Liver (tissue), 9 donors: ENCODE measurements around the gene DDX19B. TPM values are rescaled to one million over a fixed set of nuclear protein-coding genes. Genes with fewer than 3 reads are reported as not detected.

ENCODE experiments used
- DNase-seq: peaks from one replicate; pipeline ENCODE4 v3.0.0-alpha.2; 2017; ENCODE audit warnings: low spot score
- H3K27ac ChIP-seq, 2 donors: one replicate each; pipeline ENCODE4 v1.7.0; 2013; ENCODE audit warnings: inconsistent platforms in 2 of 2, low read length in 2 of 2, control low read depth in 1 of 2, low read depth in 1 of 2, mild to moderate bottlenecking in 1 of 2
- H3K27me3 ChIP-seq, 4 donors: one replicate each; pipeline versions ENCODE4 v1.6.1 to v1.7.0; 2013; ENCODE audit warnings: low read length in 3 of 4, inconsistent platforms in 1 of 4, mild to moderate bottlenecking in 1 of 4, moderate library complexity in 1 of 4; ENCODE audit not compliant: control insufficient read depth in 4 of 4, insufficient read depth in 4 of 4
- H3K36me3 ChIP-seq, 4 donors: one replicate each; pipeline versions ENCODE4 v1.6.1 to v1.7.0; 2013; ENCODE audit warnings: low read length in 3 of 4, mild to moderate bottlenecking in 3 of 4, low read depth in 1 of 4, moderate library complexity in 1 of 4; ENCODE audit not compliant: control insufficient read depth in 4 of 4, insufficient read depth in 3 of 4
- H3K4me1 ChIP-seq, 4 donors: one replicate each; pipeline versions ENCODE4 v1.6.1 to v1.7.0; 2013; ENCODE audit warnings: low read length in 3 of 4, mild to moderate bottlenecking in 3 of 4, moderate library complexity in 1 of 4; ENCODE audit not compliant: control insufficient read depth in 4 of 4, insufficient read depth in 4 of 4
- H3K4me3 ChIP-seq, 3 donors: one replicate each; pipeline versions ENCODE4 v1.6.1 to v1.7.0; 2013; ENCODE audit warnings: low read length in 3 of 3, control low read depth in 1 of 3, low read depth in 1 of 3, mild to moderate bottlenecking in 1 of 3
- H3K9ac ChIP-seq, 2 donors: one replicate each; pipeline ENCODE4 v1.7.0; 2013; ENCODE audit warnings: low read length in 2 of 2, mild to moderate bottlenecking in 2 of 2, moderate library complexity in 2 of 2, control low read depth in 1 of 2, low read depth in 1 of 2
- H3K9me3 ChIP-seq, 4 donors: one replicate each; pipeline versions ENCODE4 v1.6.1 to v1.7.0; 2013; ENCODE audit warnings: low read length in 3 of 4; ENCODE audit not compliant: control insufficient read depth in 4 of 4
- EGR1 ChIP-seq, 2 donors: IDR thresholded peaks; 2 replicates each; pipeline ENCODE4 v1.6.1; 2016 to 2018; ENCODE audit warnings: antibody characterized with exemption in 2 of 2, low read depth in 2 of 2
- FOXA1 ChIP-seq: IDR thresholded peaks from 2 replicates; pipeline ENCODE4 v1.6.1; 2016; ENCODE audit warnings: antibody characterized with exemption
- FOXA2 ChIP-seq: IDR thresholded peaks from 2 replicates; pipeline ENCODE4 v1.6.1; 2016; ENCODE audit warnings: antibody characterized with exemption
- GABPA ChIP-seq, 2 donors: IDR thresholded peaks in 1 of 2; conservative IDR thresholded peaks in 1 of 2; 2 replicates each; pipeline ENCODE4 v1.6.1; 2016; ENCODE audit warnings: antibody characterized with exemption in 2 of 2, mild to moderate bottlenecking in 1 of 2, moderate library complexity in 1 of 2
- HNF4A ChIP-seq, 2 donors: conservative IDR thresholded peaks; 2 replicates each; pipeline ENCODE4 v1.6.1; 2016; ENCODE audit warnings: antibody characterized with exemption in 2 of 2, mild to moderate bottlenecking in 2 of 2
- HNF4G ChIP-seq: IDR thresholded peaks from 2 replicates; pipeline ENCODE4 v1.6.1; 2016; ENCODE audit warnings: antibody characterized with exemption
- JUND ChIP-seq, 2 donors: IDR thresholded peaks; 2 replicates each; pipeline ENCODE4 v1.6.1; 2016; ENCODE audit warnings: antibody characterized with exemption in 2 of 2
- NR2F2 ChIP-seq: IDR thresholded peaks from 2 replicates; pipeline ENCODE4 v1.6.1; 2016; ENCODE audit warnings: antibody characterized with exemption
- RAD21 ChIP-seq, 2 donors: IDR thresholded peaks; 2 replicates each; pipeline ENCODE4 v1.6.1; 2016; ENCODE audit warnings: antibody characterized with exemption in 2 of 2, mild to moderate bottlenecking in 2 of 2
- RXRA ChIP-seq, 2 donors: IDR thresholded peaks; 2 replicates each; pipeline ENCODE4 v1.6.1; 2017 to 2018; ENCODE audit warnings: antibody characterized with exemption in 2 of 2, mild to moderate bottlenecking in 1 of 2
- SP1 ChIP-seq: IDR thresholded peaks from 2 replicates; pipeline ENCODE4 v1.6.1; 2018; ENCODE audit warnings: antibody characterized with exemption, mild to moderate bottlenecking
- TAF1 ChIP-seq: conservative IDR thresholded peaks from 2 replicates; pipeline ENCODE4 v1.6.1; 2016; ENCODE audit warnings: antibody characterized with exemption, mild to moderate bottlenecking
- YY1 ChIP-seq: IDR thresholded peaks from 2 replicates; pipeline ENCODE4 v1.6.1; 2016; ENCODE audit warnings: antibody characterized with exemption, mild to moderate bottlenecking
- WGBS: extraction: QIAGEN DNeasy Blood & Tissue Kit; methylation state at CpG from one replicate; pipeline ENCODE4 v1.1.7; 2013; 5-methylcytosine and 5-hydroxymethylcytosine counted together
- polyA plus RNA-seq, 2 donors: library from polyadenylated mRNA; stranded (reverse) in 1 of 2; unstranded in 1 of 2; fragments of 200-250 nt in 1 of 2; fragments of >200 nt in 1 of 2; fragmentation: Nextera tagmentation in 1 of 2; extraction: Ambion mirVana in 1 of 2; gene quantifications; one replicate each; pipeline versions ENCODE4 v1.2.1 to v1.2.3, GENCODE V29; 2013 to 2015
- total RNA-seq, 2 donors: library from RNA; depleted of rRNA; stranded (reverse); fragments of >200 nt; gene quantifications; one replicate each; pipeline ENCODE4 v1.2.3, GENCODE V29; 2014
- TF ChIP-seq, protein P1 (sequence below): IDR thresholded peaks from 2 replicates; pipeline ENCODE4 v1.6.1; 2016; ENCODE audit warnings: antibody characterized with exemption
- TF ChIP-seq, protein P2 (sequence below): IDR thresholded peaks from 2 replicates; pipeline ENCODE4 v1.6.1; 2016; ENCODE audit warnings: antibody characterized with exemption
- TF ChIP-seq, protein P3 (sequence below): IDR thresholded peaks from 2 replicates; pipeline ENCODE4 v1.6.1; 2016; ENCODE audit warnings: antibody characterized with exemption
- TF ChIP-seq, protein P4 (sequence below): fragments of 150-350 bp; IDR thresholded peaks from 2 replicates; pipeline ENCODE4 v1.5.1; 2017; ENCODE audit warnings: improper control_type of control experiment, low read depth, low read length; ENCODE audit not compliant: missing input control
- TF ChIP-seq, protein P5 (sequence below): IDR thresholded peaks from 2 replicates; pipeline ENCODE4 v1.6.1; 2016; ENCODE audit warnings: antibody characterized with exemption, mild to moderate bottlenecking
- donor health status: healthy.
- donor health status: healthy.
- donor health status: healthy.
- donor health status: healthy.
- donor health status: healthy.

DDX19B gene
- total and polyA plus RNA-seq, 4 donors = 11.3 to 21.4 (median 16.5) TPM

DNA sequence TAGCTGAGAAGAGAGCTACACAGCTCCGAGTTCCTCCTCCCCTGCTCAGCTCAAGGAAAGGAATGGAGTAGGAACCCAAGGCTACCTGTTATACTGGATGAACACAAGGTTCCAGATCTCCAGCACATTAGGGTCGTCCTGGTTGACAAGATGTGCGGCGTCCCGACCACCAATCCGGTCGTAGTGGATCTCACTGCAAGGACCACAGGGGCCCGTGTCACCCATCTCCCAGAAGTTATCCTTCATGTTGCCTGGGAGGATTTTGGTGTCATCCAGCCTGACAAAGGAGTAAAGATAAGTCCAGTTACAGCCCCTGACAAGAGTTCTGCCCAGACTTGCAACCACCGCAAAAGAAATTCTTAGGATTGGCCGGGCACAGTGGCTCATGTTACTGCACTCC is 27.3 kb upstream of the DDX19B start:
- Histone ChIP-seq H3K4me3 (no peak overlapping the region), H3K27ac (no peak overlapping the region), H3K36me3 (peaks cover 12 to 64% (median 52%) of the 10 kb centered on the region in 4 donors), H3K27me3 (no peaks in the 10 kb centered on the region), H3K9me3 (no peaks in the 10 kb centered on the region), H3K4me1 (no peaks in the 10 kb centered on the region), H3K9ac (no peak overlapping the region)
- TF ChIP-seq NR2F2 (no peak), SP1 (no peak), JUND (IDR thresholded peaks at IDR 0.05) (no peak), RAD21 (IDR thresholded peaks at IDR 0.05) (no peak), FOXA1 (no peak)
- TF ChIP-seq, protein P1, sequence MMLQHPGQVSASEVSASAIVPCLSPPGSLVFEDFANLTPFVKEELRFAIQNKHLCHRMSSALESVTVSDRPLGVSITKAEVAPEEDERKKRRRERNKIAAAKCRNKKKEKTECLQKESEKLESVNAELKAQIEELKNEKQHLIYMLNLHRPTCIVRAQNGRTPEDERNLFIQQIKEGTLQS = no peak
- TF ChIP-seq, protein P2, sequence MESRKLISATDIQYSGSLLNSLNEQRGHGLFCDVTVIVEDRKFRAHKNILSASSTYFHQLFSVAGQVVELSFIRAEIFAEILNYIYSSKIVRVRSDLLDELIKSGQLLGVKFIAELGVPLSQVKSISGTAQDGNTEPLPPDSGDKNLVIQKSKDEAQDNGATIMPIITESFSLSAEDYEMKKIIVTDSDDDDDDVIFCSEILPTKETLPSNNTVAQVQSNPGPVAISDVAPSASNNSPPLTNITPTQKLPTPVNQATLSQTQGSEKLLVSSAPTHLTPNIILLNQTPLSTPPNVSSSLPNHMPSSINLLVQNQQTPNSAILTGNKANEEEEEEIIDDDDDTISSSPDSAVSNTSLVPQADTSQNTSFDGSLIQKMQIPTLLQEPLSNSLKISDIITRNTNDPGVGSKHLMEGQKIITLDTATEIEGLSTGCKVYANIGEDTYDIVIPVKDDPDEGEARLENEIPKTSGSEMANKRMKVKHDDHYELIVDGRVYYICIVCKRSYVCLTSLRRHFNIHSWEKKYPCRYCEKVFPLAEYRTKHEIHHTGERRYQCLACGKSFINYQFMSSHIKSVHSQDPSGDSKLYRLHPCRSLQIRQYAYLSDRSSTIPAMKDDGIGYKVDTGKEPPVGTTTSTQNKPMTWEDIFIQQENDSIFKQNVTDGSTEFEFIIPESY = no peak
- TF ChIP-seq, protein P3, sequence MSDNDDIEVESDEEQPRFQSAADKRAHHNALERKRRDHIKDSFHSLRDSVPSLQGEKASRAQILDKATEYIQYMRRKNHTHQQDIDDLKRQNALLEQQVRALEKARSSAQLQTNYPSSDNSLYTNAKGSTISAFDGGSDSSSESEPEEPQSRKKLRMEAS = no peak
- TF ChIP-seq, protein P4, sequence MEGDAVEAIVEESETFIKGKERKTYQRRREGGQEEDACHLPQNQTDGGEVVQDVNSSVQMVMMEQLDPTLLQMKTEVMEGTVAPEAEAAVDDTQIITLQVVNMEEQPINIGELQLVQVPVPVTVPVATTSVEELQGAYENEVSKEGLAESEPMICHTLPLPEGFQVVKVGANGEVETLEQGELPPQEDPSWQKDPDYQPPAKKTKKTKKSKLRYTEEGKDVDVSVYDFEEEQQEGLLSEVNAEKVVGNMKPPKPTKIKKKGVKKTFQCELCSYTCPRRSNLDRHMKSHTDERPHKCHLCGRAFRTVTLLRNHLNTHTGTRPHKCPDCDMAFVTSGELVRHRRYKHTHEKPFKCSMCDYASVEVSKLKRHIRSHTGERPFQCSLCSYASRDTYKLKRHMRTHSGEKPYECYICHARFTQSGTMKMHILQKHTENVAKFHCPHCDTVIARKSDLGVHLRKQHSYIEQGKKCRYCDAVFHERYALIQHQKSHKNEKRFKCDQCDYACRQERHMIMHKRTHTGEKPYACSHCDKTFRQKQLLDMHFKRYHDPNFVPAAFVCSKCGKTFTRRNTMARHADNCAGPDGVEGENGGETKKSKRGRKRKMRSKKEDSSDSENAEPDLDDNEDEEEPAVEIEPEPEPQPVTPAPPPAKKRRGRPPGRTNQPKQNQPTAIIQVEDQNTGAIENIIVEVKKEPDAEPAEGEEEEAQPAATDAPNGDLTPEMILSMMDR = no peak
- WGBS = 98% methylated on average over 10 of the region's 10 CpGs
- DNase-seq = no peak

DNA sequence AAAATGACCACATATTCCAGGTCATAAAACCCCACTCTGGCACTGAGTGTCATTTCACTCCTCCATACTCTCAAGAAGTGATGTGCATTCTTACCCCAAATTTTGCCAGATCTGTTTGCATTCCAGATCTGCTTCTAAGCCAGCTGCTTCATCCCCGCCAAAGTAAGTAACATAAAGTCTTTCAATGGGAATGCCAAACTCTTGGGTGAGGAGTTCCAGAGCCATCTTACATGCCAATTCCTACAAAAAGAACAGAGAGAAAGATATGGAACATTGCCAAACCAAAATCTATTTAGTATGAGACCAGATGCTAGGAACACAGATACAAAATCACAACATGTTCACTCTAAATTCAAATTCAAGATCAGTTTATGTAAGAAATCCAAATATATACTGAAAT is 22.6 kb upstream of the DDX19B start:
- Histone ChIP-seq H3K27me3 (no peaks in the 10 kb centered on the region), H3K27ac (no peak overlapping the region), H3K9ac (no peak overlapping the region), H3K9me3 (no peaks in the 10 kb centered on the region), H3K36me3 (peaks cover 16 to 59% (median 49%) of the 10 kb centered on the region in 4 donors), H3K4me1 (no peaks in the 10 kb centered on the region), H3K4me3 (no peak overlapping the region)
- WGBS = 87% methylated on average over 1 of the region's 1 CpG
- no peak for TF ChIP-seq TAF1
- TF ChIP-seq, protein P5, sequence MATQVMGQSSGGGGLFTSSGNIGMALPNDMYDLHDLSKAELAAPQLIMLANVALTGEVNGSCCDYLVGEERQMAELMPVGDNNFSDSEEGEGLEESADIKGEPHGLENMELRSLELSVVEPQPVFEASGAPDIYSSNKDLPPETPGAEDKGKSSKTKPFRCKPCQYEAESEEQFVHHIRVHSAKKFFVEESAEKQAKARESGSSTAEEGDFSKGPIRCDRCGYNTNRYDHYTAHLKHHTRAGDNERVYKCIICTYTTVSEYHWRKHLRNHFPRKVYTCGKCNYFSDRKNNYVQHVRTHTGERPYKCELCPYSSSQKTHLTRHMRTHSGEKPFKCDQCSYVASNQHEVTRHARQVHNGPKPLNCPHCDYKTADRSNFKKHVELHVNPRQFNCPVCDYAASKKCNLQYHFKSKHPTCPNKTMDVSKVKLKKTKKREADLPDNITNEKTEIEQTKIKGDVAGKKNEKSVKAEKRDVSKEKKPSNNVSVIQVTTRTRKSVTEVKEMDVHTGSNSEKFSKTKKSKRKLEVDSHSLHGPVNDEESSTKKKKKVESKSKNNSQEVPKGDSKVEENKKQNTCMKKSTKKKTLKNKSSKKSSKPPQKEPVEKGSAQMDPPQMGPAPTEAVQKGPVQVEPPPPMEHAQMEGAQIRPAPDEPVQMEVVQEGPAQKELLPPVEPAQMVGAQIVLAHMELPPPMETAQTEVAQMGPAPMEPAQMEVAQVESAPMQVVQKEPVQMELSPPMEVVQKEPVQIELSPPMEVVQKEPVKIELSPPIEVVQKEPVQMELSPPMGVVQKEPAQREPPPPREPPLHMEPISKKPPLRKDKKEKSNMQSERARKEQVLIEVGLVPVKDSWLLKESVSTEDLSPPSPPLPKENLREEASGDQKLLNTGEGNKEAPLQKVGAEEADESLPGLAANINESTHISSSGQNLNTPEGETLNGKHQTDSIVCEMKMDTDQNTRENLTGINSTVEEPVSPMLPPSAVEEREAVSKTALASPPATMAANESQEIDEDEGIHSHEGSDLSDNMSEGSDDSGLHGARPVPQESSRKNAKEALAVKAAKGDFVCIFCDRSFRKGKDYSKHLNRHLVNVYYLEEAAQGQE = no peak
- TF ChIP-seq, protein P4 = no peak
- TF ChIP-seq HNF4A (conservative IDR thresholded peaks at IDR 0.05) = no peak
- no peak for TF ChIP-seq SP1
- no peak for TF ChIP-seq FOXA1
- TF ChIP-seq, protein P1 = no peak
- TF ChIP-seq, protein P2 = no peak
- no peak for TF ChIP-seq YY1
- TF ChIP-seq RAD21 (IDR thresholded peaks at IDR 0.05) = no peak
- no peak for TF ChIP-seq GABPA (IDR thresholded peaks at IDR 0.05 in 1 of 2, conservative IDR thresholded peaks at IDR 0.05 in 1 of 2)
- TF ChIP-seq EGR1 (IDR thresholded peaks at IDR 0.05; ENCODE audit: low read depth in 2 of 2) = no peak
- TF ChIP-seq RXRA (IDR thresholded peaks at IDR 0.05) = no peak
- TF ChIP-seq FOXA2 = no peak
- TF ChIP-seq, protein P3 = no peak
- TF ChIP-seq HNF4G = no peak
- no peak for TF ChIP-seq JUND (IDR thresholded peaks at IDR 0.05)
- no peak for TF ChIP-seq NR2F2
- DNase-seq = no peak
